ENCODE data around the gene SLC6A5. TPM values are rescaled to one million over a fixed set of nuclear protein-coding genes. Genes with fewer than 3 reads are reported as not detected.
A peak's percentile ranks its signal among the peaks of the same experiment; 100 is the strongest.
"Not testable (repeated sequence)": the region's sequence is repeated elsewhere in the genome, so short reads cannot be mapped to it uniquely, and the experiment has no call there.

SLC6A5 gene
- total RNA-seq: not detected

- DNase-seq (ENCODE audit: low spot score): peak; percentile 38
These were observed at the start of gene SLC6A5 for GRCh38 chr11:20599221-20600019. Gene SLC6A5 (plus strand): TSS chr11:20599608. CDS start chr11:20599673, 65 bp downstream.

DNA sequence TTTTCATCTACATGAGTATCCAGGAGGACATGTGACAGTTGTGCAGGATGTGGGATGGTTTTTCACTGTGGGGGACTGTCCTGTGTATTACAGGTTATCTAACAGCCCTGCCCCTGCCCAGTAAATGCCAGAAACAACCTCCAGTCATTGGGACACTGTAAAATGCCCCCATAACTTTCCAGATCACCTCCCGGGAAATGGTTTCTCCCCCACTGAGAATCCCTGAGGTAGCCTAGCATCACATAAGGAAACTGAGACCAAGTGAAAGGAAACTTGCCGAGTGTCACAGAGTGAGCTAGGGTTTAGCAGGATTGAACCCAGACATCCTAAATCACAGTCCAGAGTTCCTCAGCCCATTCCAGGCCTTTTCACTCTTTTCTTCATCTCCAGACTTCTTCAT, 48.3 kb upstream of the SLC6A5 start:
- no peak for DNase-seq (ENCODE audit: low spot score)

DNA sequence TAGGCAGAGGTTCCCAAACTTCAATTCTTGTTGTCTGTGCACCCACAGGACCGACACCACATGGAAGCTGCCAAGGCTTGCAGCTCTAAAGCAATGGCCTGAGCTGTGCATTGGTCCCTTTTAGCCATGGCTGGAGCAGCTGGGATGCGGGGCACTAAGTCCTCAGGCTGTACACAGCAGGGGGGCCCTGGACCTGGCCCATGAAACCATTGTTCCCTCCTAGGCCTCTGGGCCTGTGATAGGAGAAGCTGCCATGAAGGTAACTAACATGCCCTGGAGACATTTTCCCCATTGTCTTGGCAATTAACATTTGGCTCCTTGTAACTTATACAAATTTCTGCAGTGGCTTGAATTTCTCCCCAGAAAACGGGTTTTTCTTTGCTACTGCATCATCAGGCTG, 43.6 kb upstream of the SLC6A5 start:
- DNase-seq (ENCODE audit: low spot score): no peak

DNA sequence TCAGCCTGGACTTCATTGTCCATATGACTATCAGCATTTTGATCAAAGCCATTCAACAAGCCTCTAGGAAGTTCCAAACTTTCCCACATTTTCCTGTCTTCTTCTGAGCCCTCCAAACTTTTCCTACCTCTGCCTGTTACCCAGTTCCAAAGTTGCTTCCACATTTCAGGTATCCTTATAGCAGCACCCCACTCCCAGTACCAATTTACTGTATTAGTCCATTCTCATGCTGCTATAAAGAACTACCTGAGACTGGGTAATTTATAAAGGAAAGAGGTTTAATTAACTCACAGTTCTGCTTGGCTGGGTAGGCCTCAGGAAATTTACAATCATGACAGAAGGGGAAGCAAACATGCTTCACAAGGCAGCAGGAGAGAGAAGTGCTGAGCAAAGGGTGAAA, 43.0 kb upstream of the SLC6A5 start:
- not testable (repeated sequence) for DNase-seq (ENCODE audit: low spot score)

GRCh38 chr11:20558741-20559140, 40.7 kb upstream of the SLC6A5 start:
- DNase-seq (ENCODE audit: low spot score): no peak

GRCh38 chr11:20559523-20560300, 39.7 kb upstream of the SLC6A5 start:
- no peak for DNase-seq (ENCODE audit: low spot score)

DNA sequence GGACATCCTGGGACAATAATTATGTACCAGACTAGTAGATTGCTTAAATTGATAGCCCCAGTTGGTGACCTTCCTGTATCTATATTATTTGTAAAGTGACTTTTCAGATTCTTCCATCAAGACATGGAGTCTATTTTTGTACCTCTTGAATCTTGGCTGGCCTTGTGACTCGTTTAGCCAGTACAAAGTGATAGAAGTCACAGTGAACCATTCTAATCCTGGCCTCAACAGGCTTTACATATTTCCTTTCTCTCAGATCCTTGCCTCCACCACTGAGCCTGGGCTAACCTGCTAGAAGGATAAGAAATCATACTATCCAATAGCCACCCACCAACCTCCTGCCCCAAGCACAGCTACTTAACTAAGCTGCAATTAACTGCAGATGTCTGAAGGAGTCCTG, 37.5 kb upstream of the SLC6A5 start:
- no peak for DNase-seq (ENCODE audit: low spot score)

GRCh38 chr11:20563866-20564265, 35.5 kb upstream of the SLC6A5 start:
- no peak for DNase-seq (ENCODE audit: low spot score)

DNA sequence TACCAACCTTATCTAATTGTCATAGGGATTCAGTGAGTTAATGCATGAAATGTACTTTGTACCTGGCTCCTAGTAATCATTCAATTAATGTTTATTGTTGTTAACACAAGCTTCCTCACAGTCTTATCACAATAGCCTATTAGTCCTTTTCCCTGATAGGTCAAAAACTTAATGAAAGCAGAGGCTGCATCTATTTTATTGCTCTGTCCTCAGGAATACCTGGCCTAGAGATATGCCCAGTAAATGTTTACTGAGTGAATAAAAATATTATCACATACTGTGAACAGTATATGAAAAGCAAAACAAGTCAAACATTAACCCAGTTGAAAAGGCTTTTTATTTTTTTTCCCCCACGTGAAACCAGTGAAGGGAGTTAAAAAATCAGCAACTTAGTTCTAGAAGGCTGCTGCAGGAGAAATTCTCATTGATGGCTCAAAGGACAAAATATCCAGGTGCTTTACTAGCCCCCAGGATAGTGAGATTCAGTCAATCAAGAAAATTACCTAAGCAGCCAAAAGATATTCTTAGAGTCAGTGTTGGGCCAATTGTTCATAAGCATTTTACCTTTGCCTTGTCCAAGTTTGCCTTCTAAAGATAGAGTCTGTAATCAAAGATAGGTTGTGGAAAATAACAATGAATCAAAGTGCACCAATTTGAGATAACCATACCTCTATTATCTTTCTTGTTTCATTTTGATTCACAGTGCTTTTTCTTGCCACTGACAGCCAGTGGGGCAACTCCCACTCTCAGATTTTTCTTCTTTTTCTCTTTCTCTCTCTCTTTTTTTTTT, 34.4 kb upstream of the SLC6A5 start:
- DNase-seq (ENCODE audit: low spot score): no peak

GRCh38 chr11:20566115-20566514, 33.3 kb upstream of the SLC6A5 start:
- DNase-seq (ENCODE audit: low spot score): not testable (repeated sequence)

GRCh38 chr11:20566591-20567434, 32.6 kb upstream of the SLC6A5 start:
- DNase-seq (ENCODE audit: low spot score): no peak

DNA sequence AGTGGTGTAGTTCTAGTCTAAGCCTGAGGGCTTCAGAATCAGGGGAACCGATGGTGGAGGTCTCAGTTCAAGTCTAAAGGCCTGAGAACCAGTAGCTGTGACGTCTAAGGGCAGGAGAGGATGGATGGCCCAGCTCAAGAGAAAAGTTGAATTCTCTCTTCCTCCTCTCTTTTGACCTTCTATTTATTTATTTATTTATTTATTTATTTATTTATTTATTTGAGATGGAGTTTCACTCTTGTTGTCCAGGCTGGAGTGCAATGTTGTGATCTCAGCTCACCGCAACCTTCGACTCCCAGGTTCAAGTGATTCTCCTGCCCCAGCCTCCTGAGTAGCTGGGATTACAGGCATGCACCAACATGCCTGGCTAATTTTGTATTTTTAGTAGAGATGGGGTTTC, 19.7 kb upstream of the SLC6A5 start:
- not testable (repeated sequence) for DNase-seq (ENCODE audit: low spot score)

- DNase-seq (ENCODE audit: low spot score): no peak
These were observed 16.2 kb upstream of the SLC6A5 start for GRCh38 chr11:20583201-20583600.

DNA sequence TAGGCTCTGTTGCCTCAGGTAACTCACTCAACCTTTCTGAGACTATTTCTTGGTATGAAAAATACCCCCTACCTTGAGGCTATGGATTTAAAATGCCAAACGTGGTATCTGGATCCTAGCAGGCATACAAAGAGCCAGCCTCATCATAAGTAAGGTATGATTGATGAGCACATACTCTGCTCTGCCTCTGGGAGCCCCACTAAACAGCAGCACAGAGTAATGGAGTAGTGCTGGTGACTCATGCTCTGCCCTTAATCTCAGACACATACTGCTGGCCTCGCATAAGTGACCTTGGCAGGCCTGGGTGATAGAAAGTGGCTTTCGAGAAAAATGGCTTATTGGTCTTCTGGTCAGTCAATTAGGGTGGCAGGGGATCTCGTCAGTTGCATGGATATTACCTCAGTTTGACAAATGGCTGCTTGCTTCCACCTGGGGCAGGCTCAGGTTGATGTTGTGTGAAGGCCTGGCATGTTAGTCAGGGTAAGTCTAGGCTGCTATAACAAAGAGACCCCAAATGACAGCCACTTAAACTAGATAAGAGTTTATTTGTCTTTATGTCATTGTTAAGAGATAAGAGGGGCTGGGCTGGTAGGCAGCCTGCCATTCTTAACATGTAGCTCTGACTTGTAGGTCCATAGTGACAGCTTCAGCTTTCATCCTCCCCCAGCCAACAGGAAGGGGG, 15.2 kb upstream of the SLC6A5 start:
- DNase-seq (ENCODE audit: low spot score): no peak

- no peak for DNase-seq (ENCODE audit: low spot score)
These were observed 9.6 kb upstream of the SLC6A5 start for GRCh38 chr11:20589796-20590195.

- no peak for DNase-seq (ENCODE audit: low spot score)
These were observed 9.0 kb upstream of the SLC6A5 start for GRCh38 chr11:20590381-20590780.

DNA sequence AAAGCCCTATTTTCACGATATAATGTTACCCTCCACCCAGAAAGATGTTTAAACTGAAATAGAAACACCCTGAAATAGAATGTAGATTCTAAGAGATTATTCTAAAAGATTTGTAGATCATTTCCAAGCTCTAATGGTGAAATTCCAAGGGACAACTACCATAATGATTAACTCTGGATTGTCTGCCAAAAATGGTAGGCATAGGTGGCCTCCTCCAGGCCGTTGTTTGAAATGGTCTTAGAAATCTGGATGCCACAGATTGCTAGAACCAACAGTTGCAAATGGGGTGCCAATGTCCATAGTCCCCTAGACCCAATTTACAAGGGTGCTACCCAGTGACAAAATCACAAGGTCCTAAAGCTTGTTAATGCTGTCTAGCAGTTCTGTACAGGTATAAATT, 6.7 kb upstream of the SLC6A5 start:
- no peak for DNase-seq (ENCODE audit: low spot score)

- no peak for DNase-seq (ENCODE audit: low spot score)
These were observed 4.9 kb upstream of the SLC6A5 start for GRCh38 chr11:20594274-20595061.

DNA sequence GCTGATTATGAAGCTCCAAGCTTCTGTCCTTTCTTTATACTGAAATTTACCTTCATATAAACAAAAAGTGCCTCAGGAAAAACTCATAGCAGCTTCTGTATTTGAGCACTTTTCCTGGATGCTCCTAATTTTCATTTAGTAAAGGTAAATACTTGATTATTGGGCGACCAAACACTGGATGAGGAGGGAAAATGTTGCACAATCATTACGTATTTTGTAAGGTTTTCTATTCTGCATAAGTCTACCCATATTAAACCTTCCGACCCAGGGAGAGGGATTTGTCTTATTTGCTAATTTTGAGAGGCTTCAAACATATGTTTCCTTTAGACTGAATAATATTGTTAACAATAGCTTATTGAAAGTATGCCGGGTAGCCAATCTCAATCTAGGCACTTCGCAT, 4.3 kb upstream of the SLC6A5 start:
- DNase-seq (ENCODE audit: low spot score): no peak
